GM19397 (cell line): ENCODE measurements around the gene ACTL10.
"Not testable (repeated sequence)": the region's sequence is repeated elsewhere in the genome, so short reads cannot be mapped to it uniquely, and the experiment has no call there.

ENCODE experiments used
- ATAC-seq: cut with Tn5 transposase; IDR thresholded peaks from one replicate; pipeline ENCODE4 v1.9.1; 2021; ENCODE audit warnings: mild to moderate bottlenecking, moderate library complexity; ENCODE audit not compliant: unreplicated experiment

The ACTL10 gene

GRCh38 chr20:33693741-33694638, 27.2 kb downstream of the ACTL10 start:
- no peak for ATAC-seq

GRCh38 chr20:33694639-33695012, 27.9 kb downstream of the ACTL10 start:
- no peak for ATAC-seq

- ATAC-seq, result no peak
These were observed 29.7 kb downstream of the ACTL10 start for GRCh38 chr20:33696448-33696847.

- ATAC-seq, result no peak
These were observed 30.4 kb downstream of the ACTL10 start for GRCh38 chr20:33697129-33697528.

GRCh38 chr20:33698966-33699365, 32.2 kb downstream of the ACTL10 start:
- ATAC-seq, result not testable (repeated sequence)

GRCh38 chr20:33700696-33701441, 34.1 kb downstream of the ACTL10 start:
- ATAC-seq, result not testable (repeated sequence)

- no peak for ATAC-seq
These were observed 35.1 kb downstream of the ACTL10 start for GRCh38 chr20:33701629-33702450.

- ATAC-seq, result no peak
These were observed 36.1 kb downstream of the ACTL10 start for GRCh38 chr20:33702861-33703260.

- ATAC-seq, result no peak
These were observed 36.9 kb downstream of the ACTL10 start for GRCh38 chr20:33703498-33704137.

- ATAC-seq, result no peak
These were observed 37.6 kb downstream of the ACTL10 start for GRCh38 chr20:33704197-33704924.

GRCh38 chr20:33707668-33708067, 40.9 kb downstream of the ACTL10 start:
- no peak for ATAC-seq

GRCh38 chr20:33709398-33709797, 42.7 kb downstream of the ACTL10 start:
- ATAC-seq, result no peak

GRCh38 chr20:33709905-33710541, 43.3 kb downstream of the ACTL10 start:
- no peak for ATAC-seq

- no peak for ATAC-seq
These were observed 44.1 kb downstream of the ACTL10 start for GRCh38 chr20:33710681-33711445.

- ATAC-seq, result no peak
These were observed 44.6 kb downstream of the ACTL10 start for GRCh38 chr20:33711446-33711738.

- ATAC-seq, result no peak
These were observed 47.2 kb downstream of the ACTL10 start for GRCh38 chr20:33713865-33714367.

GRCh38 chr20:33716498-33716897, 49.8 kb downstream of the ACTL10 start:
- no peak for ATAC-seq
